Measurements from ENCODE around the gene ANKRD33B. TPM values are rescaled to one million over a fixed set of nuclear protein-coding genes. Genes with fewer than 3 reads are reported as not detected.

Gene ANKRD33B
- polyA plus RNA-seq, 1 experiment: 3.4 TPM

- CTCF ChIA-PET: no interaction called here
- Histone ChIP-seq H3K36me3 (ENCODE audit: control insufficient read depth, insufficient read depth, low read length) (peaks cover 6% of the 10 kb centered on the region), H3K27me3 (ENCODE audit: control insufficient read depth, insufficient read depth, low read length) (no peaks in the 10 kb centered on the region), H3K4me3 (ENCODE audit: low read depth, low read length) (no peak overlapping the region)
- POLR2A ChIA-PET: no interaction called here
- DNase-seq (ENCODE audit: low read depth): no peak
- TF ChIP-seq CTCF (IDR thresholded peaks at IDR 0.05; ENCODE audit: insufficient read depth, low read depth, low read length): no peak
Observed at GRCh38 chr5:10639846-10640368, 76.0 kb downstream of the ANKRD33B start.

GRCh38 chr5:10642367-10642766 lies 78.5 kb downstream of the ANKRD33B start:
- Histone ChIP-seq H3K36me3 (ENCODE audit: control insufficient read depth, insufficient read depth, low read length) (peaks cover 6% of the 10 kb centered on the region), H3K4me3 (ENCODE audit: low read depth, low read length) (no peak overlapping the region), H3K27me3 (ENCODE audit: control insufficient read depth, insufficient read depth, low read length) (no peaks in the 10 kb centered on the region)
- ChIA-PET CTCF (no interaction called here), POLR2A (no interaction called here)
- no peak for DNase-seq (ENCODE audit: low read depth)
- no peak for TF ChIP-seq CTCF (IDR thresholded peaks at IDR 0.05; ENCODE audit: insufficient read depth, low read depth, low read length)

- CTCF ChIA-PET: no interaction called here
- Histone ChIP-seq H3K4me3 (ENCODE audit: low read depth, low read length) (no peak overlapping the region), H3K36me3 (ENCODE audit: control insufficient read depth, insufficient read depth, low read length) (peaks cover 1% of the 10 kb centered on the region; the same call in 1 of the 2 replicates), H3K27me3 (ENCODE audit: control insufficient read depth, insufficient read depth, low read length) (no peaks in the 10 kb centered on the region)
- no peak for TF ChIP-seq CTCF (IDR thresholded peaks at IDR 0.05; ENCODE audit: insufficient read depth, low read depth, low read length)
- DNase-seq (ENCODE audit: low read depth): no peak
- POLR2A ChIA-PET: interaction anchor here (0.7 kb wide), 1 partner anchor 189 kb away, joined by 10 read pairs; no protein-coding TSS in a partner anchor
Observed at GRCh38 chr5:10644192-10644591, 80.3 kb downstream of the ANKRD33B start.

GRCh38 chr5:10645146-10645545 lies 81.3 kb downstream of the ANKRD33B start:
- no peak for DNase-seq (ENCODE audit: low read depth)
- Histone ChIP-seq H3K27me3 (ENCODE audit: control insufficient read depth, insufficient read depth, low read length) (no peaks in the 10 kb centered on the region), H3K4me3 (ENCODE audit: low read depth, low read length) (no peak overlapping the region), H3K36me3 (ENCODE audit: control insufficient read depth, insufficient read depth, low read length) (peaks cover 1% of the 10 kb centered on the region)
- TF ChIP-seq CTCF (IDR thresholded peaks at IDR 0.05; ENCODE audit: insufficient read depth, low read depth, low read length): no peak
- ChIA-PET POLR2A (no interaction called here), CTCF (interaction anchor here (0.7 kb wide), 1 partner anchor 191 kb away, joined by 3 read pairs; no protein-coding TSS in a partner anchor)

- no peaks in the 10 kb centered on the region for H3K27me3 ChIP-seq (ENCODE audit: control insufficient read depth, insufficient read depth, low read length)
- ChIA-PET CTCF (interaction anchor here (0.7 kb wide), 1 partner anchor 192 kb away, joined by 3 read pairs; no protein-coding TSS in a partner anchor), POLR2A (no interaction called here)
Observed at GRCh38 chr5:10645671-10646070, 81.8 kb downstream of the ANKRD33B start.

More at GRCh38 chr5:10645671-10646070, 81.8 kb downstream of the ANKRD33B start:
- no peak for DNase-seq (ENCODE audit: low read depth)
- Histone ChIP-seq H3K36me3 (ENCODE audit: control insufficient read depth, insufficient read depth, low read length) (peaks cover 1% of the 10 kb centered on the region), H3K4me3 (ENCODE audit: low read depth, low read length) (no peak overlapping the region)
- no peak for TF ChIP-seq CTCF (IDR thresholded peaks at IDR 0.05; ENCODE audit: insufficient read depth, low read depth, low read length)
